Neural crest cell (in vitro differentiated cells): ENCODE results near the gene DCTPP1. TPM values are rescaled to one million over a fixed set of nuclear protein-coding genes. Genes with fewer than 3 reads are reported as not detected.
"Not testable (repeated sequence)": the region's sequence is repeated elsewhere in the genome, so short reads cannot be mapped to it uniquely, and the experiment has no call there.

Experiments
- DNase-seq: peaks from one replicate; pipeline ENCODE4 v3.0.0; 2021; ENCODE audit warnings: low read depth, mixed read lengths, low spot score
- H3K27ac Mint-ChIP-seq: one replicate; pipeline ENCODE4 v1.8.0; 2021; ENCODE audit warnings: mild to moderate bottlenecking, mixed read lengths; ENCODE audit not compliant: unreplicated experiment
- H3K27me3 Mint-ChIP-seq: 2 replicates; pipeline ENCODE4 v1.8.0; 2021; ENCODE audit warnings: low read depth, mild to moderate bottlenecking, mixed read lengths
- H3K36me3 Mint-ChIP-seq: 2 replicates; pipeline ENCODE4 v1.8.0; 2021; ENCODE audit warnings: low read depth, mild to moderate bottlenecking, mixed read lengths
- H3K4me1 Mint-ChIP-seq: 2 replicates; pipeline ENCODE4 v1.8.0; 2021; ENCODE audit warnings: mixed read lengths
- H3K4me3 Mint-ChIP-seq: one replicate; pipeline ENCODE4 v1.8.0; 2021; ENCODE audit warnings: mild to moderate bottlenecking, mixed read lengths
- H3K9me3 Mint-ChIP-seq: 2 replicates; pipeline ENCODE4 v1.8.0; 2021; ENCODE audit warnings: mixed read lengths
- total RNA-seq: library from RNA; stranded (reverse); gene quantifications from 2 replicates; pipeline ENCODE4 v1.2.1, GENCODE V29; 2021
- TF ChIP-seq, protein P1 (sequence below): fragments of 200-600 bp; sonication (generic); conservative IDR thresholded peaks from 2 replicates; pipeline ENCODE4 v1.5.0; 2021; ENCODE audit warnings: antibody characterized with exemption, mild to moderate bottlenecking

DCTPP1 gene
- total RNA-seq, 1 donor from 2014 or later: 94.3 TPM

DNA sequence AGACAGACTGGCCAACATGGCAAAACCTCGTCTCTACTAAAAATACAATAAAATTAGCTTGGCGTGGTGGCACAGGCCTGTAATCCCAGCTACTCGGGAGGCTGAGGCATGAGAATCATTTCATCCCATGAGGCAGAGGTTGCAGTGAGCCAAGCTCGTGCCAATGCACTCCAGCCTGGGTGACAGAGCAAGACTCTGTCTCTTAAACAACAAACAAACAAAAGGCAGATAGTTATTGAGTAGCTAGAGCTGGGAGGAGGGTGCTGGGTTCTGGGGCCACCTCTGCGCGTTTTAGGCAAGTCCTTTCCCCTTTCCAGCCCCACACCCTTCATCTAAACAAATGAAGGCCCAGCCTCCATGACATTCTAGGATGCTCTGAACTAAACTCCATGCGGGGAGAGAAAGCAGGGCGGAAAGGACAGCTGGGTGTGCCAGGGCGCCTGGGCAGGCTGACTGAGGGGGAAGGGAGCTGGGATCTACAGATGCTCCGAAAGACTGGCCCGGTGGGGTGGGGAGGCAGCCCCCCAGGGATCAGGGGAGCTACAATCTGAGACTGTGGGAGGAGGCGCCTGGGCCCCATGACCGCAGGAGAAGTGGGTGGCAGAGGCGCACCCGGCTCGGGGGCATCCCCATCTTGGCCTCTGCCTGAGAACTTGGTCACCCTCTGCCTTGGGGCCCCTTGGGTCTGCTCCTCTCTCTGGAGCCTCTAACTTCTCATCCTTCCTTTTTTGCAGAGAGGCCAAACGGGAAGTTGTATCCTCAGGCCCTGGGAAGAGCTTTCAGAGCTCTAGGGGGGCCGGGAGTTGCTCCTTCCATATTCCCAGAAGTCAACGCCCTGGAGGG lies 43.6 kb upstream of the DCTPP1 start:
- DNase-seq: no peak

DNA sequence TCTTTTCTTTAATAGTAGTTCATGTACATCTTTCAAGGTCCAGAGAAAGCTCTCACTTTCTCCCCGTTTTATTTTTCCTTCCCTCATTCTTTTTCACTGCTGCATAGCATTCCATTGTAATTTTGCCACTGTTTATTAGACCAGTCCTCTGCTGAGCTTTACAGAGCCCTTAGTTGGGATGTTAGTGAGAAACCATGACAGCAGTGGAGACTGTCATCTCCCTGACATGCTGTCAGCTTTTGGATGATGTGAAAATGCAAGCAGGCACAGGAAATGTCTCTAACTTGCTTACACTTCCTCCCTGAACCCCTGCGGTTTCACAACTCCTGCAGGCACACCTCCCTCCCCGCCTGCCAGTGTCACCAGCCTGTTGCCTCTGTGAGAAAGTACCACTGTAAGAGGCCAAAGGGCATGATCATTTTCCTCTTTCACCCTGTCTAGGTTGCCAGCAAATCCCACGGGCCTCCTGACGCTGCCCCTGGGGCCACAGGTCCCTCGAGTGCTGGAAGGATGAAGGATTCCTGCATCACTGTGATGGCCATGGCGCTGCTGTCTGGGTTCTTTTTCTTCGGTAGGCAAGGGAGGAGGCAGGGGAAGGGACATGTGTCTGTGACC lies 42.6 kb upstream of the DCTPP1 start, which contains the start of gene ITGAL:
TSS of gene ITGAL (plus strand) at position 415 of the 615 bp plus-strand sequence. CDS start at position 511, 96 bp downstream.
- Mint-ChIP-seq H3K27ac (peak within 1 kb of the TSS; percentile 57), H3K4me3 (no peak within 1 kb of the TSS), H3K36me3 (no peaks in the 10 kb centered on the region), H3K9me3 (no peaks in the 10 kb centered on the region), H3K27me3 (no peaks in the 10 kb centered on the region), H3K4me1 (no peaks in the 10 kb centered on the region)
- TF ChIP-seq, protein P1, sequence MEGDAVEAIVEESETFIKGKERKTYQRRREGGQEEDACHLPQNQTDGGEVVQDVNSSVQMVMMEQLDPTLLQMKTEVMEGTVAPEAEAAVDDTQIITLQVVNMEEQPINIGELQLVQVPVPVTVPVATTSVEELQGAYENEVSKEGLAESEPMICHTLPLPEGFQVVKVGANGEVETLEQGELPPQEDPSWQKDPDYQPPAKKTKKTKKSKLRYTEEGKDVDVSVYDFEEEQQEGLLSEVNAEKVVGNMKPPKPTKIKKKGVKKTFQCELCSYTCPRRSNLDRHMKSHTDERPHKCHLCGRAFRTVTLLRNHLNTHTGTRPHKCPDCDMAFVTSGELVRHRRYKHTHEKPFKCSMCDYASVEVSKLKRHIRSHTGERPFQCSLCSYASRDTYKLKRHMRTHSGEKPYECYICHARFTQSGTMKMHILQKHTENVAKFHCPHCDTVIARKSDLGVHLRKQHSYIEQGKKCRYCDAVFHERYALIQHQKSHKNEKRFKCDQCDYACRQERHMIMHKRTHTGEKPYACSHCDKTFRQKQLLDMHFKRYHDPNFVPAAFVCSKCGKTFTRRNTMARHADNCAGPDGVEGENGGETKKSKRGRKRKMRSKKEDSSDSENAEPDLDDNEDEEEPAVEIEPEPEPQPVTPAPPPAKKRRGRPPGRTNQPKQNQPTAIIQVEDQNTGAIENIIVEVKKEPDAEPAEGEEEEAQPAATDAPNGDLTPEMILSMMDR: no peak
- DNase-seq: no peak

More for the DNA sequence above, 43.6 kb upstream of the DCTPP1 start:
- Mint-ChIP-seq H3K4me1 (no peaks in the 10 kb centered on the region), H3K9me3 (no peaks in the 10 kb centered on the region), H3K27ac (no peak overlapping the region), H3K27me3 (no peaks in the 10 kb centered on the region), H3K36me3 (no peaks in the 10 kb centered on the region), H3K4me3 (no peak overlapping the region)
- TF ChIP-seq, protein P1: no peak

DNA sequence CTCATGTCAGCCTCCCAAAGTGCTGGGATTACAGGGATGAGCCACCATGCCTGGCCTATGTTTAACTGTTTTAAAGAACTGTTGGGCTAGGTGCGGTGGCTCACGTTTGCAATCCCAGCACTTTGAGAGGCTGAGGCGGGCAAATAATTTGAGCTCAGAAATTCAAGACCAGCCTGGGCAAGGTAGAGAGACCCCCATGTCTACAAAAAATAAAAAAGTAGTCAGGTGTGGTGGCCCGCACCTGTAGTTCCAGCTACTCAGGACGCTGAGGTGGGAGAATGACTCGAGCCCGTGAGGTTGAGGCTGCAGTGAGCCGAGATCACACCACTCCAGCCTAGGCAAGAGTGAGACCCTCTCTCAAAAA lies 40.8 kb upstream of the DCTPP1 start:
- Mint-ChIP-seq H3K4me3 (no peak overlapping the region), H3K9me3 (no peaks in the 10 kb centered on the region)

DNA sequence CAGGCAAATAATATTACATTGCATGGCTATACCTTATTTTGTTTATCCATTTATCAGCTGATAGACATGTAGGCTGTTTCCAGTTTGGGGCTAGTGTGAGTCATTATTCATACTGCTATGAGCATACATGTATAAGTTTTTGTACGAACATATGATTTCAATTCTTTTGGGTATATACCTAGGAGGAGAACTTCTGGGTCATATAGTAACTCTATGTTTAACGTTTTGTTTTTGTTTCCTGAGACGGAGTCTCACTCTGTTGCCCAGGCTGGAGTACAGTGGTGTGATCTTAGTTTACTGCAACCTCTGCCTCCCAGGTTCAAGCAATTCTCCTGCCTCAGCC lies 40.3 kb upstream of the DCTPP1 start:
- Mint-ChIP-seq H3K4me1 (no peaks in the 10 kb centered on the region), H3K9me3 (no peaks in the 10 kb centered on the region), H3K27ac (no peak overlapping the region), H3K27me3 (no peaks in the 10 kb centered on the region), H3K4me3 (no peak overlapping the region), H3K36me3 (no peaks in the 10 kb centered on the region)
- DNase-seq: no peak
- TF ChIP-seq, protein P1: no peak

More for the DNA sequence above, 40.8 kb upstream of the DCTPP1 start:
- no peak for DNase-seq
- no peaks in the 10 kb centered on the region for H3K27me3 Mint-ChIP-seq
- H3K36me3 Mint-ChIP-seq: no peaks in the 10 kb centered on the region
- H3K27ac Mint-ChIP-seq: no peak overlapping the region
- TF ChIP-seq, protein P1: no peak
- H3K4me1 Mint-ChIP-seq: no peaks in the 10 kb centered on the region

DNA sequence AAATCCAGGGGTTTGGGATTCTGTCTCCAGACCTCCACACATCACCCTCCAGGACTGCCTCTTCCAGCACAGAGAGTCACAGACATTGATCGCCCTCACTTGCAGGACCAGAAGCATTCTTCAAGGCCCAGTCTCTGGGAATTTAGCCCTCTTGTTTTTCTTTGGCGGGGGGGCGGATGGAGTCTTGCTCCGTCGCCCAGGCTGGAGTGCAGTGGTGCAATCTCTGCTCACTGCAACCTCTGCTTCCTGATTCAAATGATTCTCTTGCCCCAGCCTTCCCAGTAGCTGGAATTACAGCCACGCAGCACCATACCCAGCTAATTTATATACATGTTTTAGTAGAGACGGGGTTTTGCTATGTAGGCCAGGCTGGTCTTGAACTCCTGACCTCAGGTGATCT lies 34.2 kb upstream of the DCTPP1 start:
- no peaks in the 10 kb centered on the region for H3K36me3 Mint-ChIP-seq
- no peak overlapping the region for H3K4me3 Mint-ChIP-seq
- no peaks in the 10 kb centered on the region for H3K4me1 Mint-ChIP-seq
- H3K9me3 Mint-ChIP-seq: no peaks in the 10 kb centered on the region
- no peak overlapping the region for H3K27ac Mint-ChIP-seq
- TF ChIP-seq, protein P1: no peak
- no peaks in the 10 kb centered on the region for H3K27me3 Mint-ChIP-seq
- DNase-seq: no peak

DNA sequence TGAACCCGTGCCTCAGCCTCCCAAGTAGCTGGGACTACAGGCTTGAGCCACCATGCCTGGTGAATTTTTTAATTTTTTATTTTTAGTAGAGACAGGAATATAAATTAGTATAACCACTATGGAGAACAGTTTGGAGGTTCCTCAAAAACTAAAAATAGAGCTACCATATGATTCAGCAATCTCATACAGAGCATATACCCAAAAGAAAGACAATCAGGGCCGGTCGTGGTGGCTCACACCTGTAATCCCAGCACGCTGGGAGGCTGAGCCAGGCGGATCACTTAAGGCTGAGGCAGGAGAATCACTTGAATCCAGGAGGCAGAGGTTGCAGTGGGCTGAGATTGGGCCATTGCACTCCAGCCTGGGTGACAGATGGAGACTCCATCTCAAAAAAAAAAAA lies 31.6 kb upstream of the DCTPP1 start:
- H3K27me3 Mint-ChIP-seq, H3K36me3 Mint-ChIP-seq, DNase-seq, H3K4me1 Mint-ChIP-seq, H3K9me3 Mint-ChIP-seq, H3K27ac Mint-ChIP-seq, H3K4me3 Mint-ChIP-seq: not testable (repeated sequence)
